Activated T-cell treated with anti-CD3 and anti-CD28 coated beads for 48 hours (primary cell): ENCODE measurements around the gene C4A.
"Not testable (repeated sequence)": the region's sequence is repeated elsewhere in the genome, so short reads cannot be mapped to it uniquely, and the experiment has no call there.

ENCODE experiments used
- DNase-seq: peaks from one replicate; pipeline ENCODE4 v3.0.0-alpha.2; 2020; ENCODE audit warnings: low read depth

C4A gene

DNA sequence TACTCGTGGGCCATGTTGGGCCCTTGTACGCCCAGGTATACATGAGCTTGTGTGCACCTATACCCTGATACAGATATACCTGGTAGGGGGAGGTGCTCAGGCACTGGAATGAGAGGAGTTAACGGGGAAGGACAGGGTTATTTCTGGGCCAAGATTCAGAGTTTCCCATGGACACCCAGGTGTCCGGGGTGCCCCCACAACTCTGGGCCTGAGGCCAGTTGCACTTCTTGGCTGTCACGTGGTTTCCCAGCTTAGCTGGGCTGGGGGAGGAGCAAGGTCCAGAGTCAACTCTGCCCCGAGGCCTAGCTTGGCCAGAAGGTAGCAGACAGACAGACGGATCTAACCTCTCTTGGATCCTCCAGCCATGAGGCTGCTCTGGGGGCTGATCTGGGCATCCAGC, at the start of gene C4A:
C4A (plus strand) TSS at position 314 of the 400 bp plus-strand sequence; CDS start at position 365, 51 bp downstream.
- not testable (repeated sequence) for DNase-seq

DNA sequence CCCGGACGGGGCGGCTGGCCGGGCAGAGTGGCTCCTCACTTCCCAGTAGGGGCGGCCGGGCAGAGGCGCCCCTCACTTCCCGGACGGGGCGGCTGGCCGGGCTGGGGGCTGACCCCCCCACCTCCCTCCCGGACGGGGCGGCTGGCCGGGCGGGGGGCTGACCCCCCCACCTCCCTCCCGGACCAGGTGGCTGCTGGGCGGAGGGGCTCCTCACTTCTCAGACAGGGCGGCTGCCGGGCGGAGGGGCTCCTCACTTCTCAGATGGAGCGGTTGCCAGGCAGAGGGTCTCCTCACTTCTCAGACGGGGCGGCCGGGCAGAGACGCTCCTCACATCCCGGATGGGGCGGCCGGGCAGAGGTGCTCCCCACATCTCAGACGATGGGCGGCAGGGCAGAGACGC, 49.7 kb upstream of the C4A start:
- DNase-seq = not testable (repeated sequence)

DNA sequence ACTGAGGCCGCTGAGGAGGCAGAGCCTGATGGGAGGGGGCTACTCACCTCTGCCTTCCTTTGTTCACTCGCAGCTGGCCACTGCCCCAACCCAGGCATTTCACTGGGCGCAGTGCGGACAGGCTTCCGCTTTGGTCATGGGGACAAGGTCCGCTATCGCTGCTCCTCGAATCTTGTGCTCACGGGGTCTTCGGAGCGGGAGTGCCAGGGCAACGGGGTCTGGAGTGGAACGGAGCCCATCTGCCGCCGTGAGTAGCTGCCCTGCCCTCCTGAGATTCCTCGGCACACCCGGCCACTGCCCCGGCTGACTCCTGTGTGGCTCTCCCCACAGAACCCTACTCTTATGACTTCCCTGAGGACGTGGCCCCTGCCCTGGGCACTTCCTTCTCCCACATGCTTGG, 48.3 kb upstream of the C4A start:
- DNase-seq = no peak

DNA sequence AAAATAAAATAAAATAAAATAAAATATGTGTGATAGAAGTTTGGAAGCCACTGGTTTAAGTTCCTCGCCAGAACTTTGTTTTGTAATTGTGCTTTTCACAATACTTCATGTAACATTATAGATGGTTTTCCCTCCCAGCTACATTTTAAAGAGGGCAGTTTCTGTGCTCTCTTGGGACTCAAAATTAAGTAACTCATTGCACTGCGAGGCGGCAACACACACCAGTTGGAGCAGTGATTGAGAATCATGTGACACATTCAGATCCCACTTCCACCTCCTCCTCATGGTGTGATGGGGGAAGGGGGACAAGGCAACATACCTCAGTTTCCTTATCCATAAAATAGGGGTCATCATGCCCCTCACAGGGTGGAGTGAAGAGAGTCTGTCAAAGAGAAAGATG, 46.8 kb upstream of the C4A start:
- no peak for DNase-seq

DNA sequence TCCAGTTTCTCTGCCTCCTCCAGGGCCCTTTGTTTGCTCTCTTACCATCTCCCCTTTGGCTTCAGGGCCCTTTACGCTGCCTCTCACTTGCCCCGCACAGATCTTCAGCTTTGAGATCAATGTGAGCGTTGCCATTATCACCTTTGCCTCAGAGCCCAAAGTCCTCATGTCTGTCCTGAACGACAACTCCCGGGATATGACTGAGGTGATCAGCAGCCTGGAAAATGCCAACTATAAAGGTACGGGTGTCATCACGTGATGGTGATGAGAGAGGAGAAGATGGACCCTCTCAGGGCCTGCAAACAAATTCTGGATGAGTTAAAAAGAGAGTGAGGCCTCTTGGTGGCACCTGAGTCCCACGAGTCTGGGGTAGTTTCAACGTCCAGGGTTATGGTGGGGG, 46.0 kb upstream of the C4A start:
- no peak for DNase-seq

DNA sequence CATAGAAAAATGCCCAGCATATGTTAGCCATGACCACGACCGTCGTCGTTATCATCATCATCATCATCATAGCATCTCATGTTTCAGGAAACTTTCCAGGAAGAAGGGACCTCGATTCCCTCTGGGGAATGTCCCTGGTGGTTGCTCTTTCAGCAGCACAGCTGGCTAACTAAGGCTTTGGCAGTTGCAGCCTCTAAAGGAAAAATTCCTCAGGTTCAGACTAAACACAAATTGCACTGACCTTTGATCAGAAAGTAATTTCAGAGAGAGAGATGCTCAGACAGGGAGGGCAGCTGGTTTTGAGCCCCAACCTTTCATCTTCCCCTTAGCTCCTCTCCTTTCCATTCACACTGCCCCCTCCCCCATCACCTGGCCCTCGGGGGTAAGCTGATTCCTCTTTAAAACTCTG, 41.6 kb upstream of the C4A start:
- DNase-seq = no peak

DNA sequence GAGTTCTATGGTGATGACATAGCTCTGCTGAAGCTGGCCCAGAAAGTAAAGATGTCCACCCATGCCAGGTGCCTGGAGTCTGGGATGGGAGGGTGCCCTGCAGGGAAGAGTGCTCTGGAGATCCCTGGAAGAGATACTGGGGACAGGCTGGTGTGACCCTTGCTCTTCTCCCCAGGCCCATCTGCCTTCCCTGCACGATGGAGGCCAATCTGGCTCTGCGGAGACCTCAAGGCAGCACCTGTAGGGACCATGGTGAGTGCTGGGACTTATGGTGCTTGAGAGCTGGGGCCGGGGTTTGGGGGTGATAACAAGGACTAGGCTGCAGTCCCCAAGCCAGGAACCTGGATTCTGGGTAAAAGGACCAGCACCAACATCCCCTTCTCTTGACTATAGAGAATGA, 38.1 kb upstream of the C4A start:
- no peak for DNase-seq

DNA sequence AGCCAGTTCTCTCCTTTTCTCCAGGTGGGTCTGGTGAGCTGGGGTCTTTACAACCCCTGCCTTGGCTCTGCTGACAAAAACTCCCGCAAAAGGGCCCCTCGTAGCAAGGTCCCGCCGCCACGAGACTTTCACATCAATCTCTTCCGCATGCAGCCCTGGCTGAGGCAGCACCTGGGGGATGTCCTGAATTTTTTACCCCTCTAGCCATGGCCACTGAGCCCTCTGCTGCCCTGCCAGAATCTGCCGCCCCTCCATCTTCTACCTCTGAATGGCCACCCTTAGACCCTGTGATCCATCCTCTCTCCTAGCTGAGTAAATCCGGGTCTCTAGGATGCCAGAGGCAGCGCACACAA, 36.7 kb upstream of the C4A start:
- DNase-seq = no peak

DNA sequence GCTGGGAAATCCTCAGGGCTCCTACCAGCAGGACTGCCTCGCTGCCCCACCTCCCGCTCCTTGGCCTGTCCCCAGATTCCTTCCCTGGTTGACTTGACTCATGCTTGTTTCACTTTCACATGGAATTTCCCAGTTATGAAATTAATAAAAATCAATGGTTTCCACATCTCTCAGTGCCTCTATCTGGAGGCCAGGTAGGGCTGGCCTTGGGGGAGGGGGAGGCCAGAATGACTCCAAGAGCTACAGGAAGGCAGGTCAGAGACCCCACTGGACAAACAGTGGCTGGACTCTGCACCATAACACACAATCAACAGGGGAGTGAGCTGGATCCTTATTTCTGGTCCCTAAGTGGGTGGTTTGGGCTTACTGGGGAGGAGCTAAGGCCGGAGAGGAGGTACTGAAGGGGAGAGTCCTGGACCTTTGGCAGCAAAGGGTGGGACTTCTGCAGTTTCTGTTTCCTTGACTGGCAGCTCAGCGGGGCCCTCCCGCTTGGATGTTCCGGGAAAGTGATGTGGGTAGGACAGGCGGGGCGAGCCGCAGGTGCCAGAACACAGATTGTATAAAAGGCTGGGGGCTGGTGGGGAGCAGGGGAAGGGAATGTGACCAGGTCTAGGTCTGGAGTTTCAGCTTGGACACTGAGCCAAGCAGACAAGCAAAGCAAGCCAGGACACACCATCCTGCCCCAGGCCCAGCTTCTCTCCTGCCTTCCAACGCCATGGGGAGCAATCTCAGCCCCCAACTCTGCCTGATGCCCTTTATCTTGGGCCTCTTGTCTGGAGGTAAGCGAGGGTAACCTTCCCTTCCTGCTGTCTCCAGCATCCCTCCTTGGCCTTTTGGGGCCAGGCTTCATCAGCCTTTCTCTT, 36.1 kb upstream of the C4A start, which contains the start of gene CFB:
CFB (plus strand) TSS at position 589 of the 863 bp plus-strand sequence; CDS start at position 716, 127 bp downstream.
- no peak for DNase-seq

DNA sequence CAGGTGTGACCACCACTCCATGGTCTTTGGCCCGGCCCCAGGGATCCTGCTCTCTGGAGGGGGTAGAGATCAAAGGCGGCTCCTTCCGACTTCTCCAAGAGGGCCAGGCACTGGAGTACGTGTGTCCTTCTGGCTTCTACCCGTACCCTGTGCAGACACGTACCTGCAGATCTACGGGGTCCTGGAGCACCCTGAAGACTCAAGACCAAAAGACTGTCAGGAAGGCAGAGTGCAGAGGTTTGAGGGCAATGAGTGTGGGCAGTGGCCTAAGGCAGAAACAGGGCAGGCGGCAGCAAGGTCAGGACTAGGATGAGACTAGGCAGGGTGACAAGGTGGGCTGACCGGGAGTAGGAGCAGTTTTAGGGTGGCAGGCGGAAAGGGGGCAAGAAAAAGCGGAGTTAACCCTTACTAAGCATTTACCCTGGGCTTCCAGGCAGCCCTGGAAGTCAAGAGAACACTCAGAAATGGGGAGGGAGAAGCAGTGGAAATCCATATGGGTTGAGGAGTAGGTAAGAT, 35.4 kb upstream of the C4A start:
- DNase-seq = no peak

DNA sequence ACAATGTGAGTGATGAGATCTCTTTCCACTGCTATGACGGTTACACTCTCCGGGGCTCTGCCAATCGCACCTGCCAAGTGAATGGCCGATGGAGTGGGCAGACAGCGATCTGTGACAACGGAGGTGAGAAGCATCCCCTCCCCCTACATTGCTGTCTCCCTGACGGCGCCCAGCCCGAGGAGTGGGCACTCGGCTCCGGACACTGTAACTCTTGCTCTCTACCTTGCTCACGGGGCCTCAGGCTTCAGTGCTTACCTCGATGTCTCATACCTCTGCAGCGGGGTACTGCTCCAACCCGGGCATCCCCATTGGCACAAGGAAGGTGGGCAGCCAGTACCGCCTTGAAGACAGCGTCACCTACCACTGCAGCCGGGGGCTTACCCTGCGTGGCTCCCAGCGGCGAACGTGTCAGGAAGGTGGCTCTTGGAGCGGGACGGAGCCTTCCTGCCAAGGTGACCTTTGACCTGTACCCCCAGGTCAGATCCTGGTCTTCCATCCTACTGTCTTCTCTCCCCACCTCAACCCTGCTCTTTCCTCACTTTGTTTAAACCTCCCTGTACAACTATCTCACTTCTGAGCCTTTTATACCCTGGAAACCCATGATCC, 34.7 kb upstream of the C4A start:
- no peak for DNase-seq

DNA sequence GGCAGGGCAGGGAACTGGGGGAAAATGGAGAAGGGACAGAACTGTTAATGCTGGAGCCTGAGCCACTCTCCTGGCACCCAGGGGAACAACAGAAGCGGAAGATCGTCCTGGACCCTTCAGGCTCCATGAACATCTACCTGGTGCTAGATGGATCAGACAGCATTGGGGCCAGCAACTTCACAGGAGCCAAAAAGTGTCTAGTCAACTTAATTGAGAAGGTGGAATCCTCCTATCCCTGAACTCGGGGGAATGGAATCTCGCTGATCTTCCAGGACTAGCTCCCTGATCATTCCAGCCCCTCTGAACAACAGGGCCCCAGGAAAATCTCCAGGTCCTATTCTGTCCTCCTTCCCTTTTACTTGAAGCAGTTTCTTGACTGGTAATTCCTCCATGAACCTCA, 34.0 kb upstream of the C4A start:
- DNase-seq = no peak

DNA sequence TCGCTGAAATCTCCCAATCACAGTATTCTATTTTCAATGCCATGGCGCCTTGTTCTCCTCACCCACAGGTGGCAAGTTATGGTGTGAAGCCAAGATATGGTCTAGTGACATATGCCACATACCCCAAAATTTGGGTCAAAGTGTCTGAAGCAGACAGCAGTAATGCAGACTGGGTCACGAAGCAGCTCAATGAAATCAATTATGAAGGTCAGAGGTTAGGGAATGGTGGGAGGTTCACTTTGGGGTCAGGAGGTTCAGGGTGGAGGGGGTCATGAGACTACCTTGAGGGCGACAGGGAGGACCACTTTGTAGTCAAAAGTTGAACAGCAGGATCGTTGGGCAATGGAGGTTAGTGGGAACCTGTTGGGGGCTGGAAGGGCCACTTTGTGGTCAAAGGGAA, 33.6 kb upstream of the C4A start:
- no peak for DNase-seq

DNA sequence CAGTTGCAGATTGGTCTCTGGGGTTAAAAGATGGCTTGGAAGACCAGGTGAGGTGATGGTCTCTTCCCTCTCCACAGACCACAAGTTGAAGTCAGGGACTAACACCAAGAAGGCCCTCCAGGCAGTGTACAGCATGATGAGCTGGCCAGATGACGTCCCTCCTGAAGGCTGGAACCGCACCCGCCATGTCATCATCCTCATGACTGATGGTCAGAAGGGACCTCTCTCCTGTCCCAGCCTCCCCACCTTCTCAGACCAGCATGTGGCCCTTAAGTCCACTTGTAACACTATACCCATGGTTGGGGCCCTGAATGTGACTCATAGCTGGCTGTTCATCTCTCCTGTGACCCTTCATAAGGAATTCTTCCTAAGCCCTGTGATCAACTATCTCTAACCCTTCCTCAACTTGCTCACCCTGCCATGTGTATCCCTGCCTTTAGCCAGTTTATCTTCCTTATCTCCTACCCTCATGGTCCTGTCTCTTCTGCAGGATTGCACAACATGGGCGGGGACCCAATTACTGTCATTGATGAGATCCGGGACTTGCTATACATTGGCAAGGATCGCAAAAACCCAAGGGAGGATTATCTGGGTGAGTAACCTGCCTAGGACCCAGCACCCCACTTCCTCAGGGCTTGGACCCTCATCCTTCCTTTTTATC, 33.0 kb upstream of the C4A start:
- DNase-seq = no peak

DNA sequence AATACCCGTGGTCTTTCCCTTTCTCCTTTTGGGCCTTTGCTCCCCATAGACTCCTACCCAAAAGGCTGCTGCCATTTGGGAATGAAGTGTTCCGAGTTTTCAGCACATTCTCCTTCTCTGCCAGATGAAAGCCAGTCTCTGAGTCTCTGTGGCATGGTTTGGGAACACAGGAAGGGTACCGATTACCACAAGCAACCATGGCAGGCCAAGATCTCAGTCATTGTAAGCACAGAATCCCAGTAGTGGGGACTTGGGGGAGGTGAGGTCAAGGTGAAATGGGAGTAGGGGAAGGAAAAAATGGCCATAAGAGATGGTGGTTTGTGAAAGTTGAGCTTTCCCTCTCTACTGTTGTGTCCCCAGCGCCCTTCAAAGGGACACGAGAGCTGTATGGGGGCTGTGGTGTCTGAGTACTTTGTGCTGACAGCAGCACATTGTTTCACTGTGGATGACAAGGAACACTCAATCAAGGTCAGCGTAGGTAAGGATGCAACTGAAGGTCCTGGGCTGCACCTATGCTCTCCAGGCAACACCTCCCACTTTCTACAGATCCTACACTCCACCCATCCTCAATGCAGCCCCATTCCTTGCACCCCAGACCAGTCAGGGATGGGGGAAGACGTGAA, 31.8 kb upstream of the C4A start:
- no peak for DNase-seq

DNA sequence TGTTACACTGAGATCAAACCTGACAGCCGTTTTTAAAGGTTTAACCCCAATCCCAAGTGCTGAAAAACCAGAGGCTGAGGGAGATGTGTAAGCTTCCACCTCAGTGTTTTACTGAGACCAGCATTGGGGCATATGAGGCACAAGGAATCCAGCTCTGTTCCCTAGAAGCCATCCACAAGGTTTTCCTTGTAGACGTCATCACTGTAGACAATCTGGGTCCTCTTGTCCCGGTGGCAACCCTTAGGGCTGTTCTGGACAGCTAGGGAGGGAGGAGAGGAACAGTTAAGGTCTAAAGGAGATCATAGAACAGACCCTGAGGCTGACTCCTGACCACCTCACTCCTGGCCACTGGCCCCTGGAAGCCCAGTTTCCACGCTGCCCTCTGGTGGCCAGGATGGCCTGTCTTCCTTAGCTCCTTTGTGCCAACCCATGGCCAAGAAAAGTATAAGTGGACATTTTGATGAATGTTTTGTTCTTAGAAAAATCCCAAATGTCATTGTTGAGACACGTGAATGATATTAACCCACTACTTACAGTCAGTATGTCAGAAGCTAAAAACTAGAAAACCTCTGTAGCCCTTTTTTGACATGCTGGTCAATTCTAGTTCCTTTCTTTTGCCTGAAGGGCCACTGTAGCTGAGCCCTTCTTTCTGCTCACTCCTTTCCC, 29.6 kb upstream of the C4A start:
- peak; percentile 31 for DNase-seq

DNA sequence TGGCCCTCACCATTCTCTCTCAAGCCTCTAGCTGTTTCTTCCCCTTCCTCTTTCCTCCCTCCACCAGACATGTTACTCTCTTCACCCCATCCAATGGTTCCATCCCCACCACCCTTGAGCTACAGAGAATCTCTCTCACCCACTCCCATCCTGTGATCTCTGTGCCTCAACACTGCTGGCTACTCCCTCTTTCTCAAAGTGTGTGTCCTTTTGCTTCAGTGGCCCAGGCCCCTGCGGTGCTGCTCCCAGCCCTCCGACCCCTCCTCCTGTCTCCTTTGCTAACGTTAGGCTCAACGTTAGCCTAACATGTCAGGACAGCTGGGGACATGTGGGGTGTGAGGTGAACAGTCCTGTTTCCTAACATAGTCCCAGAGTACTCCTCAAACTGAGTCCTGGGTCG, 29.0 kb upstream of the C4A start:
- no peak for DNase-seq

DNA sequence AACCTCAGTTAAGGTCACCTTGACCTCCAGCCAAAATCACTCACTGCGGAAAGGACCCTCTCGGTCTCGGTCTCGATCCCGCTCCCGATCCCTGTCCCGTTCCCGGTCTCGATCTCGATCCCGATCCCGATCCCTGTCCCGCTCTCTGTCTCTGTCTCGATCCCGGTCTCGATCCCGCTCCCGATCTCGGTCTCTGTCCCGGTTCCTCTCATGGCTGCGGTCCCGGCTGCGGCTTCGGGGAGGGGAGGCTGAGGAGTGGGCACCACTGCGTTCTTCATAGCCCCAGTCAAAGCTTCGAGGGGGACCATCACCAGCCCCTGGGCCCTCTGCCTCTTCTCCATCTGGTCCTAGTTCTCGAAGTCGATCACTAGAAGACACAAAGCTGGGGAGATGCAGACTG, 27.3 kb upstream of the C4A start:
- no peak for DNase-seq

DNA sequence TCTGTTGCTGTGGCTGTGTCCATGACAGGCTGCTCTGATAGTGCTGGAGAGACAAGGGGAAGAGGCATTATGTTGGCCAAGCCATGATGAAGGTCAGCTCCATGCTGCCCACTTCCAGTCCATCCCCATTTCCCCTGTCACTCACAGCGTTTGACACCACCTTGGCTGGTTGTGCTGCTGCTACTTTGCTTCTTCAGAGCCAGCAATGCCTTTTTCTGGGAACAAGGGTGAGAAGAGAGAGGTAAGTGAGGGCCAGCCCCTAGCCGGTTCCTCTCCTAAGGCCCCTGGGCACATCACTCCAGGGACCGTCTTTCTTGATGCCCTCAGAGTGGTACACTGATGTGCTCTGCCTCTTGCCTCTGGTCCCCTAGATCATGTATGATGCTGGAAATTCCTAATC, 25.1 kb upstream of the C4A start:
- no peak for DNase-seq

DNA sequence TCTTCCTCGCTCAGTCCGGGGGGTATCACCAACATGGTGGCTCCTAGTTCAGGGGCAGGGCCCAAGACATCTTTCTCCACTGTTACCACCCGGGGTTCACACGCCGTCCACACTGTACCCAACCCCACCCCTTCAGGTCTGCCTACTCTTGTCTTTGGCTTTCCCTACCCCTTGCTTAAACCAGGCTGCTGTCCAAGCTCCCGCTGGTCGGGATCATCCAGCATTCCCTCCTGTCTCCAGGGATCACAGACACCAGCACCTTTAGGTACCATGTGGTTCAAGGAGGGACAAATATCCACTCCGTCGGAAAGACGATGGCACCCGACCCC, 23.5 kb upstream of the C4A start:
- DNase-seq = no peak

DNA sequence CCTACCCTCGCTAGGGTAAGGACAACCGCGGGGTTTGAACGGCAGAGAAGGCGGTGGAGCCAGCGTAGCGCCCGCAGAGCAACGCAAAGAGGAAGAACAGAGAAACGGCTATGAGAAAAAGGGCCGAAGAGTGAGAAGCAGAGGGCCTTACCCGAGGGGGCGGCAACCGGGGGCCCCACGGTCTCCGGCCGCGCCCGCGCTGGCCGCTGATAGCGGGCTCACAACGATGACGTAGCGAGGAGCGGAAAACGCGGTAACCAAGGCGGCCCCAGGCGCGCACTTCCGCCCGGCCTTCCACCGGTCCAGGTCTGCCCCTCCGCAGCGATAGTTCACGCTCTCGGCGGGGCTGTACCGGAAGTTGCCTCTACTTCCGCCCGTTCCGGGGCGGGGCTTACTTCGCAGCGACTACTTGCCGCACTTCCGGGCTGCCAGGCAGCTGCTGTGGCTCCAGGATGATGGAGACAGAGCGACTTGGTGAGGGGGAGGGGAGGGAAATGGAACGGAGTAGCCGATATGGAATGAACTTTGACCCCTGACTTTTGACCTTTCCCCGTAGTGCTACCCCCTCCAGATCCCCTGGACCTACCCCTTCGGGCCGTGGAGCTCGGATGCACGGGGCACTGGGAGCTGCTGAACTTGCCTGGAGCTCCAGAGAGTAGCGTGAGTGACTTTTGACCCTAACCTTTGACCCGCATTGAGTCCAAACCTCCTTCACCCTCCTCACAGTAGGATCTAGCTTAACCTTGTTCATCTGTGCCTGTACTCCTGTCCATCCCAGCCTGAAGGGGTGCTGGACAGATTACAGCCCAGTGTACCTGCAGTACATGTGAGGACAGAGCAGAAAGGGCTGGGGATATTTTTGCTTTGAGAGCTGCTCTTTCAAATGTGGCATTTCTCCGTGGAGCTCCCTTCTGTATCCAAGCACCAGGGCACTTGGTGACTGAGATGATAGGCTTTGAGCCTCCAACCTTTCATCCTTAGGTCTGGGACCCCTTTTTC, 22.8 kb upstream of the C4A start, which contains the start of the genes NELFE and SKIC2:
NELFE (minus strand) TSS at position 231 of the 999 bp plus-strand sequence. CDS start 525 bp downstream, outside the sequence.
SKIC2 (plus strand) TSS at position 435 of the 999 bp plus-strand sequence; CDS start at position 453, 18 bp downstream.
- peak; percentile 99 for DNase-seq
